Measurements from ENCODE around the gene TFF1.

TFF1 gene

GRCh38 chr21:42314616-42315295, 51.6 kb downstream of the TFF1 start:
- DNase-seq = no peak

- DNase-seq = no peak
These were observed 52.8 kb downstream of the TFF1 start for GRCh38 chr21:42313501-42313969.

- no peak for DNase-seq
These were observed 53.7 kb downstream of the TFF1 start for GRCh38 chr21:42312626-42313104.

All from NCI-H2227 treated with DMSO at 0.1 percent for 48 hours (cell line).